K562 (cell line): ENCODE results near the gene DTWD2. TPM values are rescaled to one million over a fixed set of nuclear protein-coding genes. Genes with fewer than 3 reads are reported as not detected.

ENCODE experiments used
- CHD2 ChIP-seq: IDR thresholded peaks from 2 replicates; pipeline ENCODE4 v1.6.1; 2011; ENCODE audit warnings: low read depth, low read length
- ILK ChIP-seq: fragments of 450-650 bp; IDR thresholded peaks from 2 replicates; pipeline ENCODE4 v1.6.1; 2016; ENCODE audit warnings: missing genetic modification characterization, low read depth, mild to moderate bottlenecking, missing compliant biosample characterization, moderate library complexity, borderline replicate concordance
- KDM5B ChIP-seq: fragments of 200-600 bp; sonication (generic); IDR thresholded peaks from 2 replicates; pipeline ENCODE4 v1.6.1; 2012; ENCODE audit warnings: low read depth, mild to moderate bottlenecking, moderate library complexity, low read length, control low read depth, inconsistent platforms; ENCODE audit not compliant: insufficient replicate concordance
- MAFK ChIP-seq: IDR thresholded peaks from 2 replicates; pipeline ENCODE4 v1.6.1; 2011; ENCODE audit warnings: low read length, improper control_type of control experiment
- POLR3G ChIP-seq: IDR thresholded peaks from 2 replicates; pipeline ENCODE4 v1.6.1; 2011; ENCODE audit not compliant: insufficient read length, insufficient replicate concordance; ENCODE audit errors: extremely low read depth
- POU5F1 ChIP-seq: fragments of 150-350 bp; IDR thresholded peaks from 2 replicates; pipeline ENCODE4 v1.6.1; 2014; ENCODE audit warnings: borderline replicate concordance, low read length, low read depth, mild to moderate bottlenecking; ENCODE audit not compliant: partially characterized antibody
- ZC3H11A ChIP-seq: IDR thresholded peaks from 2 replicates; pipeline ENCODE4 v1.6.1; 2012; ENCODE audit warnings: low read depth, low read length, improper control_type of control experiment
- ZNF239 ChIP-seq: fragments of 250-450 bp; sonication (Bioruptor Pico); IDR thresholded peaks from 2 replicates; pipeline ENCODE4 v1.4.0; 2020; ENCODE audit warnings: mild to moderate bottlenecking
- ZNF583 ChIP-seq: fragments of 250-450 bp; sonication (Bioruptor Pico); IDR thresholded peaks from 2 replicates; pipeline ENCODE4 v1.4.0; 2020
- polyA plus RNA-seq, 8 experiments: library from polyadenylated mRNA; depleted of rRNA in 4 of 8; stranded (reverse) in 5 of 8; unstranded in 3 of 8; fragments of >200 nt; fragmentation: Nextera tagmentation in 2 of 8; fragmentation: Illumina TruSeq in 1 of 8; extraction: Ambion mirVana in 2 of 8; extraction: Trizol in 1 of 8; gene quantifications; 2 replicates each; pipeline versions ENCODE4 v1.2.1 to v1.2.3, GENCODE V29; 2011 to 2014; ENCODE audit warnings: inconsistent platforms in 1 of 8, missing spikeins in 1 of 8
- total RNA-seq, 7 experiments: library from RNA; depleted of rRNA in 6 of 7; stranded (reverse); fragments of >200 nt in 6 of 7; fragmentation: Illumina TruSeq in 2 of 7; extraction: Trizol in 2 of 7; gene quantifications; 2 replicates each; pipeline versions ENCODE4 v1.2.1 to v1.2.3, GENCODE V29; 2011 to 2021; ENCODE audit warnings: low replicate concordance in 1 of 7
- TF ChIP-seq, protein P1 (sequence below): fragments of 450-650 bp; IDR thresholded peaks from 2 replicates; pipeline ENCODE4 v1.6.1; 2014; ENCODE audit warnings: low read depth, mild to moderate bottlenecking, moderate library complexity, borderline replicate concordance
- TF ChIP-seq, protein P2 (sequence below), 2 experiments: fragments of 450-650 bp; conservative IDR thresholded peaks; 2 replicates each; pipeline ENCODE4 v1.6.1; 2017; ENCODE audit warnings: mild to moderate bottlenecking in 2 of 2, moderate library complexity in 2 of 2

DTWD2 gene
- total and polyA plus RNA-seq, 9 of the 15 experiments (the other 6 are each of a cell fraction or from before 2014, with no cell fraction given), result 0.99 to 10.8 (median 4.1) TPM

DNA sequence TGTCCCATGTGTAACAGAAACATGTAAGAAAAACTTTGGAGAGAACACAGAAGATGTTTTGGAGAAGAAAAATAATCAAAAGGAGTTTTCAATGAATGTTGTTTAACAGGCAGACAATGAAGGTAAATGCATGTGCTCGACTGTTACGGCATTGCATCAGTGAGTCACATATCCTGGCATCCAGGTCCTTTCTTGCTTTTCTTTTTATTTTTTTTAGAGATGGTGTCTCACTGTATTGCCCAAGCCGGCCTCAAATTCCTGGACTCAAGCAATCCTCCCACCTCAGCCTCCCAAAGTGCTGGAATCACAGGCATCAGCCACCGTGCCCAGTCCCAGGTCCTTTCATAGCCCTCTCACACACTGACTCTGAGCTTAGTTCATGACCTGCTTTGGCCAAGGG lies 181.8 kb downstream of the DTWD2 start (continued):
- no peak for TF ChIP-seq KDM5B
- TF ChIP-seq ILK (tag), result no peak
- no peak for TF ChIP-seq ZNF583 (CRISPR knock-in tag)
- TF ChIP-seq, protein P1, sequence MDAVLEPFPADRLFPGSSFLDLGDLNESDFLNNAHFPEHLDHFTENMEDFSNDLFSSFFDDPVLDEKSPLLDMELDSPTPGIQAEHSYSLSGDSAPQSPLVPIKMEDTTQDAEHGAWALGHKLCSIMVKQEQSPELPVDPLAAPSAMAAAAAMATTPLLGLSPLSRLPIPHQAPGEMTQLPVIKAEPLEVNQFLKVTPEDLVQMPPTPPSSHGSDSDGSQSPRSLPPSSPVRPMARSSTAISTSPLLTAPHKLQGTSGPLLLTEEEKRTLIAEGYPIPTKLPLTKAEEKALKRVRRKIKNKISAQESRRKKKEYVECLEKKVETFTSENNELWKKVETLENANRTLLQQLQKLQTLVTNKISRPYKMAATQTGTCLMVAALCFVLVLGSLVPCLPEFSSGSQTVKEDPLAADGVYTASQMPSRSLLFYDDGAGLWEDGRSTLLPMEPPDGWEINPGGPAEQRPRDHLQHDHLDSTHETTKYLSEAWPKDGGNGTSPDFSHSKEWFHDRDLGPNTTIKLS, result no peak
- no peak for TF ChIP-seq POU5F1
- TF ChIP-seq MAFK, result no peak
- no peak for TF ChIP-seq ZC3H11A
- TF ChIP-seq CHD2, result no peak
- TF ChIP-seq POLR3G, result no peak
- TF ChIP-seq, protein P2, sequence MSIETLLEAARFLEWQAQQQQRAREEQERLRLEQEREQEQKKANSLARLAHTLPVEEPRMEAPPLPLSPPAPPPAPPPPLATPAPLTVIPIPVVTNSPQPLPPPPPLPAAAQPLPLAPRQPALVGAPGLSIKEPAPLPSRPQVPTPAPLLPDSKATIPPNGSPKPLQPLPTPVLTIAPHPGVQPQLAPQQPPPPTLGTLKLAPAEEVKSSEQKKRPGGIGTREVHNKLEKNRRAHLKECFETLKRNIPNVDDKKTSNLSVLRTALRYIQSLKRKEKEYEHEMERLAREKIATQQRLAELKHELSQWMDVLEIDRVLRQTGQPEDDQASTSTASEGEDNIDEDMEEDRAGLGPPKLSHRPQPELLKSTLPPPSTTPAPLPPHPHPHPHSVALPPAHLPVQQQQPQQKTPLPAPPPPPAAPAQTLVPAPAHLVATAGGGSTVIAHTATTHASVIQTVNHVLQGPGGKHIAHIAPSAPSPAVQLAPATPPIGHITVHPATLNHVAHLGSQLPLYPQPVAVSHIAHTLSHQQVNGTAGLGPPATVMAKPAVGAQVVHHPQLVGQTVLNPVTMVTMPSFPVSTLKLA (conservative IDR thresholded peaks at IDR 0.05), result no peak
- TF ChIP-seq ZNF239 (CRISPR knock-in tag), result no peak
